Endothelial cell of umbilical vein (primary cell): ENCODE results near the gene DEFB113. TPM values are rescaled to one million over a fixed set of nuclear protein-coding genes. Genes with fewer than 3 reads are reported as not detected.

Source experiments
- BruUV-seq: library from RNA; stranded (reverse); fragments of 400-500 nt; replicated peaks from 2 replicates; lab custom pipeline; 2021; lab: Mats Ljungman, UMichigan
- CTCF ChIA-PET: fragments of 300-600, 350-600 bp; sonication (Branson Sonifier 250); formaldehyde crosslinking; loops from one replicate; lab custom pipeline; 2021; ENCODE audit warnings: antibody characterized with exemption, inconsistent platforms; lab: Charles Lee
- POLR2A ChIA-PET: fragments of 300-600, 350-600 bp; sonication (Branson Sonifier 250); formaldehyde crosslinking; loops from one replicate; lab custom pipeline; 2021; ENCODE audit warnings: antibody characterized with exemption, inconsistent platforms; lab: Charles Lee
- DNase-seq: peaks from one replicate; pipeline ENCODE4 v3.0.0-alpha.2; 2011; ENCODE audit warnings: low read depth, low spot score
- FAIRE-seq: peaks from 2 replicates; lab custom pipeline; 2011; peaks lifted over from hg19 to GRCh38; lab: Jason Lieb, UNC
- H2AFZ ChIP-seq: 2 replicates; pipeline ENCODE4 v1.6.0; 2012; ENCODE audit warnings: low read depth, low read length, control low read depth, inconsistent platforms
- H3K27ac ChIP-seq: 2 replicates; pipeline ENCODE4 v1.5.1; 2011; ENCODE audit warnings: low read depth, mild to moderate bottlenecking, control low read depth, low read length, moderate library complexity; ENCODE audit not compliant: insufficient read depth
- H3K27me3 ChIP-seq, 2 experiments: 2 replicates each; pipeline versions ENCODE4 v1.6.0 to v1.6.1; 2011; ENCODE audit warnings: low read length in 2 of 2, mixed read lengths in 1 of 2; ENCODE audit not compliant: control insufficient read depth in 2 of 2, insufficient read depth in 2 of 2
- H3K36me3 ChIP-seq, 2 experiments: 2 replicates in 1 of 2; 3 replicates in 1 of 2; pipeline ENCODE4 v1.5.1; 2011; ENCODE audit warnings: low read length in 2 of 2, mild to moderate bottlenecking in 1 of 2, moderate library complexity in 1 of 2; ENCODE audit not compliant: control insufficient read depth in 2 of 2, insufficient read depth in 2 of 2; ENCODE audit errors: extremely low read depth in 1 of 2
- H3K4me1 ChIP-seq: 3 replicates; pipeline ENCODE4 v1.5.1; 2011; ENCODE audit warnings: mild to moderate bottlenecking, low read length; ENCODE audit not compliant: control insufficient read depth, insufficient read depth; ENCODE audit errors: extremely low read depth
- H3K4me2 ChIP-seq: 2 replicates; pipeline ENCODE4 v1.6.1; 2011; ENCODE audit warnings: low read length, control low read depth, mixed read lengths; ENCODE audit not compliant: insufficient read depth
- H3K4me3 ChIP-seq, 3 experiments: fragments of 200-600 bp in 1 of 3; sonication (generic), shearing (Covaris generic) in 1 of 3; replicated peaks in 1 of 3; 2 replicates each; pipeline ENCODE4 v1.5.1; 2011 to 2016; ENCODE audit warnings: control low read depth in 3 of 3, low read length in 3 of 3, mild to moderate bottlenecking in 2 of 3, inconsistent platforms in 1 of 3, low read depth in 1 of 3, moderate library complexity in 1 of 3; ENCODE audit not compliant: insufficient read depth in 1 of 3
- H3K79me2 ChIP-seq: 2 replicates; pipeline ENCODE4 v1.6.0; 2012; ENCODE audit warnings: low read length, inconsistent platforms; ENCODE audit not compliant: control insufficient read depth, insufficient read depth
- H3K9ac ChIP-seq: replicated peaks from 2 replicates; pipeline ENCODE3; 2011; ENCODE audit warnings: low read length, control low read depth; ENCODE audit not compliant: insufficient read depth; ENCODE audit errors: extremely low read depth
- H3K9me1 ChIP-seq: replicated peaks from 3 replicates; pipeline ENCODE4 v1.6.0; 2011; ENCODE audit warnings: mild to moderate bottlenecking, low read length; ENCODE audit not compliant: control insufficient read depth, insufficient read depth; ENCODE audit errors: extremely low read depth
- H3K9me3 ChIP-seq: replicated peaks from 2 replicates; pipeline ENCODE4 v1.5.1; 2012; ENCODE audit warnings: low read length, inconsistent platforms; ENCODE audit not compliant: control insufficient read depth, insufficient read depth
- H4K20me1 ChIP-seq: replicated peaks from 2 replicates; pipeline ENCODE3; 2011; ENCODE audit warnings: mild to moderate bottlenecking, low read length; ENCODE audit not compliant: control insufficient read depth, insufficient read depth; ENCODE audit errors: extremely low read depth
- CTCF ChIP-seq, 2 donors: IDR thresholded peaks; 1 replicate in 1 of 2; 2 replicates in 1 of 2; pipeline ENCODE4 v1.5.1; 2011; ENCODE audit warnings: low read length in 2 of 2, mild to moderate bottlenecking in 2 of 2, moderate library complexity in 2 of 2, control low read depth in 1 of 2, inconsistent platforms in 1 of 2, low read depth in 1 of 2; ENCODE audit not compliant: insufficient read depth in 1 of 2; ENCODE audit errors: extremely low read depth in 1 of 2
- EZH2 ChIP-seq: IDR thresholded peaks from 2 replicates; pipeline ENCODE4 v1.6.1; 2012; ENCODE audit warnings: borderline replicate concordance, low read depth, mild to moderate bottlenecking, moderate library complexity, low read length, inconsistent platforms; ENCODE audit not compliant: severe bottlenecking
- FOS ChIP-seq: IDR thresholded peaks from 2 replicates; pipeline ENCODE4 v1.6.1; 2011; ENCODE audit warnings: mild to moderate bottlenecking, low read length, moderate library complexity, borderline replicate concordance; ENCODE audit not compliant: insufficient read depth
- GATA2 ChIP-seq: IDR thresholded peaks from 2 replicates; pipeline ENCODE4 v1.7.0; 2011; ENCODE audit warnings: low read depth, mild to moderate bottlenecking, moderate library complexity, mixed read lengths, low read length; ENCODE audit not compliant: insufficient read length, insufficient read depth
- JUN ChIP-seq: IDR thresholded peaks from 2 replicates; pipeline ENCODE4 v1.6.1; 2011; ENCODE audit warnings: borderline replicate concordance, low read depth; ENCODE audit not compliant: insufficient read length, insufficient read depth
- MYC ChIP-seq: IDR thresholded peaks from one replicate; pipeline ENCODE4 v1.6.1; 2011; ENCODE audit warnings: mild to moderate bottlenecking, low read depth, low read length
- POLR2A ChIP-seq: IDR thresholded peaks from 2 replicates; pipeline ENCODE4 v1.6.1; 2012; ENCODE audit warnings: low read depth, mild to moderate bottlenecking, control low read depth, low read length
- POLR2AphosphoS5 ChIP-seq: IDR thresholded peaks from 2 replicates; pipeline ENCODE4 v1.6.1; 2012; ENCODE audit warnings: low read depth, mild to moderate bottlenecking, control low read depth, low read length, moderate library complexity; ENCODE audit not compliant: insufficient read depth
- dilution Hi-C: fragments of 300-500 bp; cut with MboI; formaldehyde crosslinking; loops from one replicate; pipeline ENCODE4 v1.15.0; 2019; ENCODE audit warnings: low sequenced_read_pairs; ENCODE audit not compliant: extremely low pct_ligation_motif_present
- intact Hi-C: fragments of 100-400 bp; cut with micrococcal nuclease; formaldehyde crosslinking; loops from one replicate; pipeline ENCODE4 v1.10.0; 2022
- polyA plus RNA-seq, 4 experiments: library from polyadenylated mRNA; depleted of rRNA in 3 of 4; stranded (reverse) in 3 of 4; unstranded in 1 of 4; fragments of >200 nt; gene quantifications; 2 replicates each; pipeline versions ENCODE4 v1.2.1 to v1.2.3, GENCODE V29; 2011 to 2012; ENCODE audit warnings: missing spikeins in 1 of 4
- total RNA-seq: library from RNA; stranded (reverse); gene quantifications from 2 replicates; pipeline ENCODE4 v1.2.3, GENCODE V29; 2021
- TF ChIP-seq, protein P1 (sequence below): IDR thresholded peaks from 2 replicates; pipeline ENCODE4 v1.6.1; 2011; ENCODE audit not compliant: insufficient read depth, insufficient read length

Gene DEFB113
- total and polyA plus RNA-seq, 2 donors (not counting 3 experiments of a cell fraction or from before 2014, with no cell fraction given): not detected

- Histone ChIP-seq H2AFZ (no peak within 1 kb of the TSS), H4K20me1 (no peaks in the 10 kb centered on the region), H3K9me3 (no peaks in the 10 kb centered on the region), H3K4me2 (no peak within 1 kb of the TSS), H3K9me1 (no peaks in the 10 kb centered on the region), H3K27ac (no peak within 1 kb of the TSS), H3K9ac (no peak within 1 kb of the TSS), H3K4me1 (no peaks in the 10 kb centered on the region), H3K79me2 (no peaks in the 10 kb centered on the region), H3K27me3 (no peaks in the 10 kb centered on the region), H3K36me3 (no peaks in the 10 kb centered on the region), H3K4me3 (no peak within 1 kb of the TSS)
- DNase-seq (no peak), FAIRE-seq (no peak)
- dilution Hi-C loops: no loop called here
- BruUV-seq: no TSS peak
- intact Hi-C loops: no loop called here
- no peak for TF ChIP-seq POLR2A
- TF ChIP-seq MYC: no peak
- no peak for TF ChIP-seq CTCF (IDR thresholded peaks at IDR 0.05; ENCODE audit: extremely low read depth in 1 of 2, insufficient read depth in 1 of 2, low read depth in 1 of 2, low read length in 2 of 2)
- TF ChIP-seq, protein P1, sequence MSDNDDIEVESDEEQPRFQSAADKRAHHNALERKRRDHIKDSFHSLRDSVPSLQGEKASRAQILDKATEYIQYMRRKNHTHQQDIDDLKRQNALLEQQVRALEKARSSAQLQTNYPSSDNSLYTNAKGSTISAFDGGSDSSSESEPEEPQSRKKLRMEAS: no peak
- TF ChIP-seq EZH2: no peak
- TF ChIP-seq POLR2AphosphoS5: no peak
- TF ChIP-seq GATA2: no peak
- no peak for TF ChIP-seq JUN
- TF ChIP-seq FOS: no peak
- ChIA-PET CTCF (no interaction called here), POLR2A (no interaction called here)
Observed at GRCh38 chr6:49964064-49964463, 5.4 kb downstream of the DEFB113 start, which contains the start of gene DEFB114. Gene DEFB114, minus strand, starts transcription at chr6:49964164. Its CDS starts 59 bp downstream, at chr6:49964105.
